Chondrocyte (in vitro differentiated cells): ENCODE measurements around the gene NDUFA7. TPM values are rescaled to one million over a fixed set of nuclear protein-coding genes. Genes with fewer than 3 reads are reported as not detected.

Experiments
- DNase-seq: peaks from one replicate; pipeline ENCODE4 v3.0.0; 2021; ENCODE audit warnings: mixed read lengths, low spot score
- H3K27ac Mint-ChIP-seq: one replicate; pipeline ENCODE4 v1.8.0; 2021; ENCODE audit warnings: mild to moderate bottlenecking, moderate library complexity, mixed read lengths; ENCODE audit not compliant: unreplicated experiment
- H3K27me3 Mint-ChIP-seq: 2 replicates; pipeline ENCODE4 v1.8.0; 2021; ENCODE audit warnings: low read depth, mixed read lengths
- H3K36me3 Mint-ChIP-seq: 2 replicates; pipeline ENCODE4 v1.8.0; 2021; ENCODE audit warnings: low read depth, mixed read lengths
- H3K4me1 Mint-ChIP-seq: 2 replicates; pipeline ENCODE4 v1.8.0; 2021; ENCODE audit warnings: low read depth, mild to moderate bottlenecking, mixed read lengths
- H3K4me3 Mint-ChIP-seq: one replicate; pipeline ENCODE4 v1.8.0; 2021; ENCODE audit warnings: mild to moderate bottlenecking, moderate library complexity, mixed read lengths; ENCODE audit not compliant: unreplicated experiment
- H3K9me3 Mint-ChIP-seq: 2 replicates; pipeline ENCODE4 v1.8.0; 2021; ENCODE audit warnings: low read depth, mixed read lengths
- long read RNA-seq: library from polyadenylated mRNA; stranded (forward); transcript quantifications from one replicate; pipeline ENCODE4 v2.0.0, GENCODE V29; 2021
- total RNA-seq: library from RNA; stranded (reverse); gene quantifications from 3 replicates; pipeline ENCODE4 v1.2.1, GENCODE V29; 2021
- TF ChIP-seq, protein P1 (sequence below): fragments of 200-600 bp; sonication (generic); IDR thresholded peaks from 2 replicates; pipeline ENCODE4 v1.5.0; 2021; ENCODE audit warnings: antibody characterized with exemption, mild to moderate bottlenecking, moderate library complexity

NDUFA7 gene
- total RNA-seq = 25.0 to 34.1 TPM (median 26.6 TPM) in 3 replicates
- long read RNA-seq, transcript NDUFA7-201 (4 exons, 601 nt) = major isoform, 38 of 43 reads
- long read RNA-seq, partial matches to known transcripts = 3 of 43 reads
- long read RNA-seq, other reads (novel, unspliced or antisense) = 0 of 43 reads

DNA sequence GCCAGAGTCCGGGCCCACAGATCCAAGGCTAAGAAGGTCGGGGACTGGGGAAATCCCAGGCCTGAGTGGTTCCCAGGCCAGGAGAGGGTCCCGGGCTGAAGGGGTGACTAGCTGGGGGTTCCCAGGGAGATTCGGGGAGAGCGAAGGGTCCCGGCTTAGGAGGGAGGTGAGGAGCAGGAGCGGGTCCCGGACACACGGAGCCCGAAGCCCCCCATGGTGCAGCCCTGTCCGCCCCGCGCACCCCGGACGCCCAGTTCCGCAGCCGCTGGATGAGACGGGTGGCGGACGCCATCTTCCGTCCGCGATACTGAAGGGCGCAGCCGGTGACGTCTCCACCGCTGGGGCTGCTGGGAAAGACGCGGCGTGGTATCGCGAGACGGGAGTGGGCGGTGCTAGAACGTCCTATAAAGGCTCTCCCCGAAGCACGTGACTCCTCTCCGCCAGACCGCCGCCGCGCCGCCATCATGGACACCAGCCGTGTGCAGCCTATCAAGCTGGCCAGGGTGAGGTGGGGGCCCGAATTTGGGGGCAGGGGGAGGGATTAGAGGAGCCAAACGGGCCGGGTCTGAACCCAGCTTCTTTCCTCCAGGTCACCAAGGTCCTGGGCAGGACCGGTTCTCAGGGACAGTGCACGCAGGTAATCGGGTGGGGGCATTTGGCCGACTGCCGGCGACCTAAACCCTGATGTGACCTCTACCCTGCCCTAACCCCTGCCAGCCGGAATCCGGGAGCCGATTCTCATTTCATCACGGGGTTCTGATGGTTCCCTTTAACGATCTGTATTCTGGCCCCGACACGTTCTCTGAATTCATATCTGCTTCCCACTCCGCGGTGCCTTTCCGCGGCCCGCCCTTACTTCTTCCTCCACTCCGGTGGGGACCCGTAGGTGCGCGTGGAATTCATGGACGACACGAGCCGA lies at the start of gene NDUFA7, which contains the start of gene RPS28:
Gene NDUFA7 (minus strand): TSS at position 309 of the 919 bp plus-strand sequence. CDS start 17 bp downstream, at position 292.
Gene RPS28 (plus strand): TSS at position 430 of the 919 bp plus-strand sequence. CDS start 35 bp downstream, at position 465.
- no peaks in the 10 kb centered on the region for H3K27me3 Mint-ChIP-seq
- H3K36me3 Mint-ChIP-seq = peaks cover 11% of the 10 kb centered on the region
- peak within 1 kb of the TSS; percentile 99 for H3K4me3 Mint-ChIP-seq
- H3K9me3 Mint-ChIP-seq = no peaks in the 10 kb centered on the region
- DNase-seq = peak; percentile 96
- TF ChIP-seq, protein P1, sequence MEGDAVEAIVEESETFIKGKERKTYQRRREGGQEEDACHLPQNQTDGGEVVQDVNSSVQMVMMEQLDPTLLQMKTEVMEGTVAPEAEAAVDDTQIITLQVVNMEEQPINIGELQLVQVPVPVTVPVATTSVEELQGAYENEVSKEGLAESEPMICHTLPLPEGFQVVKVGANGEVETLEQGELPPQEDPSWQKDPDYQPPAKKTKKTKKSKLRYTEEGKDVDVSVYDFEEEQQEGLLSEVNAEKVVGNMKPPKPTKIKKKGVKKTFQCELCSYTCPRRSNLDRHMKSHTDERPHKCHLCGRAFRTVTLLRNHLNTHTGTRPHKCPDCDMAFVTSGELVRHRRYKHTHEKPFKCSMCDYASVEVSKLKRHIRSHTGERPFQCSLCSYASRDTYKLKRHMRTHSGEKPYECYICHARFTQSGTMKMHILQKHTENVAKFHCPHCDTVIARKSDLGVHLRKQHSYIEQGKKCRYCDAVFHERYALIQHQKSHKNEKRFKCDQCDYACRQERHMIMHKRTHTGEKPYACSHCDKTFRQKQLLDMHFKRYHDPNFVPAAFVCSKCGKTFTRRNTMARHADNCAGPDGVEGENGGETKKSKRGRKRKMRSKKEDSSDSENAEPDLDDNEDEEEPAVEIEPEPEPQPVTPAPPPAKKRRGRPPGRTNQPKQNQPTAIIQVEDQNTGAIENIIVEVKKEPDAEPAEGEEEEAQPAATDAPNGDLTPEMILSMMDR = peak; percentile 50
- H3K27ac Mint-ChIP-seq = peak within 1 kb of the TSS; percentile 98
- peaks cover 28% of the 10 kb centered on the region for H3K4me1 Mint-ChIP-seq

DNA sequence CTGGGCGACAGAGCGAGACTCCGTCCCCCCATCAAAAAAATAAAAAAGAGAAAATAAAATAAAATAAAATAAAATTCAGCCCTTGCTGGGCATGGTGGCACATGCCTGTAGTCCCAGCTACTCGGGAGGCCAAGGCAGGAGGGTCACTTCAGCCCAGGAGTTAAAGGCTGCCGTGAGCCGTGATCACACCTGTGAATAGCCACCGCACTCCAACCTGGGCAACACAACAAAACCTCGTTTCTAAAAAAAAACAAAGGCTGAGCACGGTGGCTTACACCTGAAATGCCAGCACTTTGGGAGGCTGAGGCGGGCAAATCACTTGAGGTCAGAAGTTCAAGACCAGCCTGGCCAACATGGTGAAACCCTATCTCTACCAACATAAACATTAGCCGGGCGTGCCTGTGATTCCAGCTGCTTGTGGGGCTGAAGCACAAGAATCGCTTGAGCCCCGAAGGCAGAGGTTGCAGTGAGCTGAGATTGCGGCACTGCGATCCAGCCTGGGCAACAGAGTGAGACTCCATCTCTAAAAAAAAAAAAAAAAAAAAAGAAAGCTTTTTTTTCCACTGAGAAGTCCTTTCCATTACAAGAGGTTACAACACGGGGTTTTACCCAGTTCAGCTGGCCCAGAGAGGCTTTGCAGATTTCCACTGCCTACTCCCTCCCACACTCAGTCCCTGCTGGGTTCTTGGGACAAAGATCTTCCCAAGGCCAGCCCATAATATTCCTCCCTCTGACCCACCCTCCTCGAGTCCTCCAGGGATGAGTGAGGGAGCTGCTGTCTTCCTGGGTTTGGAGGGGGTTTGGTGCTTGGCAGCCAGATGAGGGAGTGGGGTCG lies 49.2 kb upstream of the NDUFA7 start:
- Mint-ChIP-seq H3K9me3 (no peaks in the 10 kb centered on the region), H3K4me3 (no peak overlapping the region), H3K4me1 (peaks cover 56% of the 10 kb centered on the region), H3K27ac (peak overlapping the region; percentile 84), H3K36me3 (peaks cover 17% of the 10 kb centered on the region), H3K27me3 (no peaks in the 10 kb centered on the region)
- DNase-seq = peak; percentile 49
- TF ChIP-seq, protein P1 = no peak

DNA sequence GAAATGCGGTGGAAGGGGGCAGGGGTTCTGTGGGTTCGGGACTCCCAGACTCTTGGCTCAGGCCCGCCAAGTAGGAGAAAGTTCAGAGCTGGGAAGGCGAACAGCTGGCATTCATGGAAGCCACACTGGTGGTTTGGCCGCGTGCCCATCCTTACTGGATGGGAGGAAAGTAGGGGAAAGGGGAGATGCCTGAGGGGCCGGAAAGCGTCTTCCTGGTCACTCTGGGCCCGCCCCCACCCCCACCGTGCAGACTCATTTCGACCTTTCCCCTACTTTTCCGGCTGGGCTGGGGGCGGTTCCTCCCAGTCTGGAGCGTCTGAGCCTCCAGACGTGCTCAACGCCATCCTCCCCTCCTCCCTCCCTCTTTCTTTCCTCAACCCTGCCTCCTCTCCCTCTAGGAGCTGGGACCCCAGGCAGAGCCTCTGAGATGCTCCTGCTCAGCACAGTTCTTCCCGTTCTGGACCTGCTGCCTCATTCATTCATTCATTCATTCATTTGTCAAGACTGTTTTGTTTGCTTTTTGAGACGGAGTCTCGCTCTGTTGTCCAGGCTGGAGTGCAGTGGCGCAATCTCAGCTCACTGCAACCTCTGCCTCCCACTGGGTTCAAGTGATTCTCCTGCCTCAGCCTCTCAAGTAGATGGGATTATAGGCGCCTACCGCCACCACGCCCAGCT lies 46.3 kb upstream of the NDUFA7 start:
- Mint-ChIP-seq H3K4me3 (peak overlapping the region; percentile 92), H3K36me3 (peaks cover 9% of the 10 kb centered on the region), H3K27me3 (no peaks in the 10 kb centered on the region), H3K9me3 (no peaks in the 10 kb centered on the region), H3K4me1 (peaks cover 64% of the 10 kb centered on the region), H3K27ac (peak overlapping the region; percentile 97)
- TF ChIP-seq, protein P1 = no peak
- peak; percentile 99 for DNase-seq

DNA sequence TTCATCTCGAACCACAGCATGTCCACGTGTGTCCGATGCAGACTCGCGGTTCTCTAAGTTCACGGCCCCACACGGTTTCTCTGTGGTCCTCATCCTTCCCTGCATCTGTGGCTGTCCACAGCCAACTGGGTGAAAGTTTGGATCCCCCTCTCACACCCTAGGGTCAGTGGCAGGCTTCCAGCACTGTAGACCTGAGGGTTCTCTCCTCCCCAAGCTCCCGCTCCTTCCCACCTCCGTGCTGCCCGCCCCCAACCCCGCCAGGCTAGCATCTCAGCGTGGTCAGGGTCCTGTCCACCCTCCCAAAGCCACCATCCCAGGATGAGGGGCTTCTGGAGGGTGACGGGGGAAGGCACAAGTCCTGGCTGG lies 45.8 kb upstream of the NDUFA7 start:
- TF ChIP-seq, protein P1 = no peak
- Mint-ChIP-seq H3K9me3 (no peaks in the 10 kb centered on the region), H3K4me1 (peaks cover 69% of the 10 kb centered on the region), H3K27me3 (no peaks in the 10 kb centered on the region), H3K36me3 (peaks cover 9% of the 10 kb centered on the region), H3K27ac (peak overlapping the region; percentile 97), H3K4me3 (peak overlapping the region; percentile 92)
- DNase-seq = no peak
